ENCODE results near the gene C1orf87. TPM values are rescaled to one million over a fixed set of nuclear protein-coding genes. Genes with fewer than 3 reads are reported as not detected.

The C1orf87 gene
- total RNA-seq = not detected

GRCh38 chr1:60073605-60074278 is at the start of gene C1orf87:
C1orf87 (minus strand) TSS chr1:60073770; CDS start chr1:60072643, 1,127 bp downstream.
- no peak for DNase-seq (ENCODE audit: low spot score)

- DNase-seq (ENCODE audit: low spot score) = no peak
Measured at GRCh38 chr1:60118085-60118484, 44.5 kb upstream of the C1orf87 start.

GRCh38 chr1:60114745-60115318 is 41.3 kb upstream of the C1orf87 start:
- DNase-seq (ENCODE audit: low spot score) = no peak

- DNase-seq (ENCODE audit: low spot score) = no peak
Measured at GRCh38 chr1:60113596-60113995, 40.0 kb upstream of the C1orf87 start.

GRCh38 chr1:60113028-60113427 is 39.5 kb upstream of the C1orf87 start:
- DNase-seq (ENCODE audit: low spot score) = no peak

GRCh38 chr1:60111716-60112115 is 38.1 kb upstream of the C1orf87 start:
- DNase-seq (ENCODE audit: low spot score) = no peak

- DNase-seq (ENCODE audit: low spot score) = no peak
Measured at GRCh38 chr1:60111118-60111517, 37.5 kb upstream of the C1orf87 start.

- DNase-seq (ENCODE audit: low spot score) = no peak
Measured at GRCh38 chr1:60108196-60108595, 34.6 kb upstream of the C1orf87 start.

- no peak for DNase-seq (ENCODE audit: low spot score)
Measured at GRCh38 chr1:60103186-60103585, 29.6 kb upstream of the C1orf87 start.

GRCh38 chr1:60102267-60103061 is 28.9 kb upstream of the C1orf87 start:
- no peak for DNase-seq (ENCODE audit: low spot score)

- no peak for DNase-seq (ENCODE audit: low spot score)
Measured at GRCh38 chr1:60101516-60101915, 27.9 kb upstream of the C1orf87 start.

- no peak for DNase-seq (ENCODE audit: low spot score)
Measured at GRCh38 chr1:60091195-60091715, 17.7 kb upstream of the C1orf87 start.

GRCh38 chr1:60090655-60091054 is 17.1 kb upstream of the C1orf87 start:
- DNase-seq (ENCODE audit: low spot score) = no peak

GRCh38 chr1:60088620-60089155 is 15.1 kb upstream of the C1orf87 start:
- no peak for DNase-seq (ENCODE audit: low spot score)

GRCh38 chr1:60087681-60088080 is 14.1 kb upstream of the C1orf87 start:
- no peak for DNase-seq (ENCODE audit: low spot score)

GRCh38 chr1:60078182-60078581 is 4.6 kb upstream of the C1orf87 start:
- DNase-seq (ENCODE audit: low spot score) = no peak

GRCh38 chr1:60071296-60071695 is 2.3 kb downstream of the C1orf87 start:
- no peak for DNase-seq (ENCODE audit: low spot score)

GRCh38 chr1:60069691-60070090 is 3.9 kb downstream of the C1orf87 start:
- DNase-seq (ENCODE audit: low spot score) = no peak

- no peak for DNase-seq (ENCODE audit: low spot score)
Measured at GRCh38 chr1:60068393-60069045, 5.1 kb downstream of the C1orf87 start.

GRCh38 chr1:60066001-60066400 is 7.6 kb downstream of the C1orf87 start:
- DNase-seq (ENCODE audit: low spot score) = no peak

GRCh38 chr1:60065199-60065598 is 8.4 kb downstream of the C1orf87 start:
- DNase-seq (ENCODE audit: low spot score) = no peak

GRCh38 chr1:60063561-60063960 is 10.0 kb downstream of the C1orf87 start:
- DNase-seq (ENCODE audit: low spot score) = no peak
